ENCODE data around the gene ZMIZ2.
"Not testable (repeated sequence)": the region's sequence is repeated elsewhere in the genome, so short reads cannot be mapped to it uniquely, and the experiment has no call there.

ZMIZ2 gene

DNA sequence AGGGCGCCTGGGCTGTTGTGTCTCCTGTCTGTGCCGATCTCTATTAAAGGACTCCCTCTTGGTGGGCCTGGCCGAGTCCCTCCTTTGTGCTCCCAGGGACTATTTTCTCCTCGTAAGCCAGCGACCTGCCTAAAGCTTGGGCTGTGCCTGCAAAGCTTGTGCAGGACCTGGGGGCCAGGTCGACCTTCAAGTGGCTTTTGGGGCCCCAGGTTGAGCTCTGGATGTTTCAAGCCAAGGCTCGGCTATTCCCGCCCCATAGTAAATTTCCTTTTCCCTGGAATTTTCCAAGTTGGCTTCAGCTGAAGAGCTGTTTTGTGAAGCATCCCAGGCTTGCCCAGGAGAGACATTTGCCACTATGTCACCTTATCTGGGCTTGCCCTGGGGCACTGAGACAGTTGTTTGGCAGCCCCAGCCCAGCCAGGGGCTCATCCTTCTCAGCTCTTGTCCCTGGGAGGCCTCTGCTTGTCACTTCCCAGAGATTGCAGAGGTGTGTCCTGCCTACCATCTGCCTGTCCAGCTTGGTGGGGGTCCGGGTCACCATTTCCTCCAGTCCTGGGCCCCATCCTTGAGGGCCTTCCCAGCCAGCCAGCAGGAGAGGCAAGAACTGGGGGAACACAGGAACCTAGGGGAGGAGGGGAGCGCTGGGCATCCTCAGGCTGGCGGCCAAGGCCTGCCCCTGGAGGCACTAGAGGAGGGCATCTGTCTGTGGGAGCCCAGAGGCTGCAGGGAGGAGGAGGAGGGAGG, 20.2 kb downstream of the ZMIZ2 start:
- FAIRE-seq (no peak), DNase-seq (ENCODE audit: extremely low spot score, insufficient read length, low read depth) (no peak)

GRCh38 chr7:44769376-44769775, 20.7 kb downstream of the ZMIZ2 start:
- DNase-seq (ENCODE audit: extremely low spot score, insufficient read length, low read depth): no peak
- no peak for FAIRE-seq

DNA sequence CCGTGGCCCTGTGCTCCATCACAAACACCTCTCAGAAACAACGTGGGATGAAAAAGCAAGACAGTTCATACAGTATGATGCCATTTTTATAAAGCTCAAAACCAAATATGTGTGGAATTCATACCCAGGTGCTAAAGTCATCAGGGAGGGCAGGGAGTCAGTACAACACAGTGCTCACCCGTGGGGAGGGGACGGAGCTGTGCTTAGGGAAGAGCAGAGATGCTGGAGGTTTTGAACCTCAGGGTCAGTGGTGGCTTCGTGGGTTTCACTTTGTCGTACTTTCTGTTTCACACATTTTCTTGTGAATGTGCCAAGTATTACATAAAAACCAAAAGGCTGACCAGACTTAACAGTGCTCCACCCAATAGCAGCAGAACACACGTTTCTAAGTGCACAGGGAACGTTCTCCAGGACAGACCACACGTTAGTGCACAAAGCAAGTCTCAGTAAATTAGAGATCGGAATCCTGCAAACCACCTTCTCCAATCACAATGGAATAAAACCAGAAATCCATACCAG, 21.2 kb downstream of the ZMIZ2 start:
- peak; percentile 98 for FAIRE-seq

DNA sequence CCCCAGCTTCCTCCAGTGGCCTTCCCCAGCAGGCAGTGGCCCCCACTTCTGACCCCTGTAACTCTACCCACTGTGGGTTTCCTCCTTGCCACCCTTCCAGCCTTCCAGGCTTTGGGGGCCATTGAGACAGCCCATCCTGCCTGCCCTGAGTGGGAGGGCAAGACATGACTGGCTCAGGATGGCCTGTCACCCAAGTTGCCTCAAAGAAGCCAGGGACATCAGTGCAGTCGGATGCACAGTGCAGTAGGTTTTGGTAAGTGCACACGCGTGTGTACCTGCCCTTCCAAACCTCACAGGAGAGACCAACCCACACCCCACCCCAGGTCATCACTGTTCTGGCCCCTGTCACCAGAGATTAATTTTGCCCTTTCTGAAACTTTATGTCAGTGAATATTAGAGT, 22.7 kb downstream of the ZMIZ2 start:
- no peak for DNase-seq (ENCODE audit: extremely low spot score, insufficient read length, low read depth)
- FAIRE-seq: no peak

More for the DNA sequence above, 21.2 kb downstream of the ZMIZ2 start:
- no peak for DNase-seq (ENCODE audit: extremely low spot score, insufficient read length, low read depth)

- DNase-seq (ENCODE audit: extremely low spot score, insufficient read length, low read depth): no peak
- FAIRE-seq: no peak
Observed at GRCh38 chr7:44772440-44772839, 23.8 kb downstream of the ZMIZ2 start.

DNA sequence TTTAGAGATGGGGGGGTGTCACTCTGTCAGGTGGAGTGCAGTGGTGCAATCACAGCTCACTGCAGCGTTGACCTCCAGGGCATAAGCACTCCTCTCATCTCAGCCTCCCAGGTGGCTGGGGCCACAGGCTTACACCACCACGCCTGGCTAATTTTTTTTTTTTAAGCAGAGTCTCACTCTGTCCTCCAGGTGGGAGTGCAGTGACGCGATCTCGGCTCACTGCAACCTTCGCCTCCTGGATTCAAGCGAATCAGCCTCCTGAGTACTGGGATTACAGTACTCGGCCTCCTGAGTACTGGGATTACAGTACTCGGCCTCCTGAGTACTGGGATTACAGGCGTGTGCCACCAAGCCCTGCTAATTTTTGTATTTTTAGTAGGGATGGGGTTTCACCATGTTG, 24.2 kb downstream of the ZMIZ2 start:
- FAIRE-seq (no peak), DNase-seq (ENCODE audit: extremely low spot score, insufficient read length, low read depth) (no peak)

- not testable (repeated sequence) for DNase-seq (ENCODE audit: extremely low spot score, insufficient read length, low read depth); FAIRE-seq
Observed at GRCh38 chr7:44774486-44774885, 25.8 kb downstream of the ZMIZ2 start.

GRCh38 chr7:44775383-44776107, 26.9 kb downstream of the ZMIZ2 start:
- no peak for DNase-seq (ENCODE audit: extremely low spot score, insufficient read length, low read depth)
- FAIRE-seq: no peak

DNA sequence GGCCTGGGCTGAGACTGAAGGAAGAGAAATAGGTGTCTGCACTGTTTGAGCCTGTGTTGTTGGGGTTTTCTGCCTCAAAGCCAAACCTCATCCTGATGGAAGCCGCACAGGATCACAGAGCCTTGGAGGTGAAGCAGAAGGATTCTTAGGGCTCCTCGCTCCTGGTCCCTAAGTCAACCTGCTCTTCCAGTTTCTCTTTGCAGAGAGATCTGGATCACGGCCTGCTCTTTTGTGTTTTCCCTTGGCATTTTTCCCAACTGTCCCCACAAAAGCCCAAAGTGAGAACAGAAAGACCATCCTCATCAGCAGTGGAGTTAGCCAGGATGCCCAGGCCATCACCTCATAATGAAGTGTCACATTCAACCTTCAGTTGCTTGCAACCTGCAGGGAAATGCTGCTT, 27.6 kb downstream of the ZMIZ2 start:
- no peak for DNase-seq (ENCODE audit: extremely low spot score, insufficient read length, low read depth)
- no peak for FAIRE-seq

DNA sequence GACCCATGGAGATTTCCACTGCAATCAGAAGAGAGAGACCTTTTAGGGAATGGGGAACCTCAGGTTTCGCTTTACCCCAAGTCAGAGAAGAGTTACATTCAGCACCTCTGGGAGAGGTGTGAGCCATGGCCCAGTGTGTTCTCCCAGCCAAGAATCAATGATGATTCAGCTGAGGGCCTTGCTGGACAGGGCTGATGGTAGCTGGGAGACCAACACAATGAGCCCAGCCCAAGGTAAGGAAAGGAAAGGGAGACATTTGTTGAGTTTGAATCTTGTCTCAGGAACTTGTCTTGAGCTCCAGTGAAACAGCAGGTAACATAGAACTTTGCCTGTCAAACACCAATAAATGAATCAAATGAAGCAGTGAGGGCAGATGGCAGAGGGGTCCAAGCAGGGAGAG, 33.8 kb downstream of the ZMIZ2 start:
- DNase-seq (ENCODE audit: extremely low spot score, insufficient read length, low read depth): no peak
- no peak for FAIRE-seq

DNA sequence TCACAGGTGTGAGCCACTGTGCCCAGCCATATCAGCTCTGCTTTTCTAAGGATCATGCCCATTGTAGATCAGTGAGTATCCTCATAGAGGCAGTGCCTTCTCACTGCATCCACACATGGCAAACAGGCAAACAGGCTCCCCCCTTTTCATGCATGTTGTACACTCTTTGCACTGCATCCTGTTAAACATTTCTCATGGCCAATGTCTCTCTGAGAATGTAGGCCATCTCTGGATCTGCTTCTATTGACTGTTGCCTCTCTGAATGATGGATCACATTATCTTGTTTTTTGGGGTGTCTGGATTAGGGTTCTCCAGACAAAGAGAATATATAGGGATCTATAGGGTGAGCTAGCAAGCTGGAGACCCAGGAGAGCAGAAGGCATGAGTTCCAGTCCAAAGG, 34.8 kb downstream of the ZMIZ2 start:
- DNase-seq (ENCODE audit: extremely low spot score, insufficient read length, low read depth): no peak
- no peak for FAIRE-seq

DNA sequence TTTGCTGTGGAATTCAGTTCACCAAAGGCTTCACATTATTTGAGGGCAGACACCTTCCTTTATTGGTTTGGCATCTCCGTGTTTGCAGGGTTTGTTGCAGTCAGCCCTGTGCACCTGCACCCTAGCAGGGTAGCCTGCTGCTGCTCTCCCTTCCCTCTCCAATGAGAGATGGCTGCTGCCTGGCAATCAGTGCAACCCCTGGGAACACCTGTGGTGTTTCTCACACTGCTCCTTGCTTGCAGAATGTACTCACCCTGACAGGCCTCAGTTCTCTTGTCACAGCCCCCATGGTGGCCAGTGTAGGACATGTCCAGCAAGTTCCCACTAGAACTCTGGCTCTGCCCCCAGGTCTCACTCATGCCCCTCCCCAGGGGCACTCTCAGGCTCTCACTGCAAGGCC, 35.7 kb downstream of the ZMIZ2 start:
- FAIRE-seq: no peak
- no peak for DNase-seq (ENCODE audit: extremely low spot score, insufficient read length, low read depth)

DNA sequence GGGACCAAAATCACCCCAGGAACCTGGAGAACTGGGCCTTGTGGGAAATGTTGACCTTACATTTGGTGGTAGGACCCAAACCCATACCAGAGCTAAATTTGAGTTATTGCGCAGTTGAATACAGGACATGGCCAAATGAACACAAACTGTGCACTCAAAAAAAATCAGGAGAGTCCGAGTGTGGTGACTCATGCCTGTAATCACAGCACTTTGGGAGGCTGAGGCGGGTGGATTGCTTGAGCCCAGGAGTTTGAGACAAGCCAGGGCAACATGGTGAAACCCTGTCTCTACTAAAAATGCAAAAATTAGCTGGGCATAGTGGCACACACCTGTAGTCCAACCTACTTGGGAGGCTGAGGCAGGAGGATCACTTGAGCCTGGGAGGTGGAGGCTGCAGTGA, 36.6 kb downstream of the ZMIZ2 start:
- FAIRE-seq; DNase-seq (ENCODE audit: extremely low spot score, insufficient read length, low read depth): not testable (repeated sequence)

GRCh38 chr7:44787041-44787440, 38.4 kb downstream of the ZMIZ2 start:
- FAIRE-seq: peak; percentile 41

GRCh38 chr7:44787762-44788161, 39.1 kb downstream of the ZMIZ2 start:
- FAIRE-seq (no peak), DNase-seq (ENCODE audit: extremely low spot score, insufficient read length, low read depth) (no peak)

More at GRCh38 chr7:44787041-44787440, 38.4 kb downstream of the ZMIZ2 start:
- no peak for DNase-seq (ENCODE audit: extremely low spot score, insufficient read length, low read depth)

DNA sequence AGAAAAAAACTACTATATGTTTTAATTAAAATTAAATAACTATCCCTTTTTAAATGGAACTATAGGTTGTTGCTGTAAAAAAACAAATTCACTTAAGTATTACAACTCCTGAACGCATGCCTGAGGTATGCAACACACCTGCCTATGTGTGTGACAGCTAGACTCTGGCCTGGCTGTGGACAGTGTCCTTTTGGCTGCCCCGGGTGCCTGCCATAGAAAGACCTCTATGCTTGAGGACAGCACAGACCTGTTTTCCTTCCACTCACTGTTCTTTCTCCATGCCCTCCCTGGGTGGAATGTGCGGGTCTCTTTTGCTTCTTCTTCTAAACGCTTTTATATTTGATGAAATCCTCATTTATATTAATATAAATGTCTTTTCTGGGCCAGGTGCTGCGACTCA, 41.3 kb downstream of the ZMIZ2 start:
- FAIRE-seq (no peak), DNase-seq (ENCODE audit: extremely low spot score, insufficient read length, low read depth) (no peak)

- FAIRE-seq (no peak), DNase-seq (ENCODE audit: extremely low spot score, insufficient read length, low read depth) (no peak)
Observed at GRCh38 chr7:44791278-44792219, 42.9 kb downstream of the ZMIZ2 start.

DNA sequence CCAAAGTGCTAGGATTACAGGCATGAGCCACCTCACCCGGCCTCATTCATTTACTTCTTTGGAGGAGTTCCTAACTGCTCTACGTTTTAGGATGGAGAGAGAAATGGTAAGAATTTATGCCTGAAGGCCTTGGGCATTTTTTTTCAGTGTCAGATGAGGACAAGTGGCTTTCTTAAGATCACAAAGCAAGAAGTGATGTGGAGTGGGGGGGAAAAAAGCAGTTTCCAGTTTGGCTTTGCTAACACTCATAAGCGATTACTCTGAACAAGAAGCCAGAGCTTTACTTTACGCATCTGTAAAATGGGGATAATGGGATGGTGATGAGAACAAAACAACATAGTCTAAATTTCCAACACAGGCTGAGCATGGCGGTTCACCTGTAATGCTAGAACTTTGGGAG, 45.3 kb downstream of the ZMIZ2 start:
- FAIRE-seq (no peak), DNase-seq (ENCODE audit: extremely low spot score, insufficient read length, low read depth) (no peak)

GRCh38 chr7:44794331-44794730, 45.7 kb downstream of the ZMIZ2 start:
- DNase-seq (ENCODE audit: extremely low spot score, insufficient read length, low read depth) (no peak), FAIRE-seq (no peak)

- peak; percentile 50 for FAIRE-seq
- no peak for DNase-seq (ENCODE audit: extremely low spot score, insufficient read length, low read depth)
Observed at GRCh38 chr7:44796034-44796503, 47.4 kb downstream of the ZMIZ2 start.
